GM21423 (cell line): ENCODE results near the gene NPTX1.

ENCODE experiments used
- ATAC-seq: cut with Tn5 transposase; IDR thresholded peaks from one replicate; pipeline ENCODE4 v1.9.1; 2021; ENCODE audit warnings: mild to moderate bottlenecking, moderate library complexity; ENCODE audit not compliant: unreplicated experiment

The NPTX1 gene

DNA sequence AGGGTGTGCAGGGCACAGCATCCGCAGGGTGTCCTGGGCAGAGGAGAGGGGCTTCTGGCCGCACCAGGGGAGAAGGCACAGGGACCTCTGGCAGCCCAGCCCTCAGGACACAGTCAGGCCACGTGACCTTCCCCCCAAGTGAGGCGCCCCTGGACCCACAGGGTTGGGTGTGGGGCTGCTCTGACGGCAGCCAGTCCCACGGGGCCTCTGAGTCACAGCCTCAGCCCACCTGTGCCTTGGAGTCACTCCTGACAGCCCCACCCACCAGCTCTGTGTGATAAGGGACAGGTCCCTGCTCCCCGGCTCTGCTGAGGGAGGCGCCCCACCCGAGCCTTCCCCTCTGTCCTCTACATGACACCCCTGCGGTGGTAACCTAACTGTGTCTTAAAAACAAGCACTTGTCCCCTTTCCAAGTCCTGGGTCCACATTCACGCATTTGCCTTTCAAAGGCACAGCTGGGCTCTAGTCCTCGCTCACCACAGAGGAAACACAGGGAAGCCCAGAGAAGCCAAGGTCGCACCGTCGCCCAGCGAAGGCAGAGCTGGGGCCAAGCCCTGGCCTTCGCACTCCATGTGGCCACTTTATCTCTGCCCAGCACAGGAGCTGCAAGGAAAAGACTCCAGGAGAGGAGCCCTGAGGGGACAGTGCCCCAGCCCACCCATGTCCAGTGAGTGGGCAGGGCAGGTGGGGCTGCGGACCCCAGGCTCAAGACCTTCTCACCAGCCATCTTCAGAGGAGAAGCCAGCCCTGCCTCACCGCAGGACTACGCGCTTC, 5.1 kb upstream of the NPTX1 start:
- no peak for ATAC-seq

DNA sequence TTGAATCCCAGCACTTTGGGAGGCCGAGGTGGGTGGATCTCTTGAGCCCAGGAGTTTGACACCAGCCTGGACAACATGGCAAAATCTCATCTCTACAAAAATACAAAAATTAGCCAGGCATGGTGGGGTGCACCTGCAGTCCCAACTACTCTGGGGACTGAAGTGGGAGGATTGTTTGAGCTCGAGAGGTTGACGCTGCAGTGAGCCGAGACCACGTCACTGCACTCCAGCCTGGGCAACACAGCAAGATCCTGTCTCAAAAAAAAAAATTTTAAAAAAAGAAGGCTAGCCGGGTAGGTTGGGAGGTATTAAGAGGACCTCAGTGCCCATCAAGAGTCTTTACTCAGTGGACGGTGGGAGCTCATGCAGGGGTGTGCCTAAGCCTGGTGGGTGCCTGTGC, 3.8 kb upstream of the NPTX1 start:
- no peak for ATAC-seq

DNA sequence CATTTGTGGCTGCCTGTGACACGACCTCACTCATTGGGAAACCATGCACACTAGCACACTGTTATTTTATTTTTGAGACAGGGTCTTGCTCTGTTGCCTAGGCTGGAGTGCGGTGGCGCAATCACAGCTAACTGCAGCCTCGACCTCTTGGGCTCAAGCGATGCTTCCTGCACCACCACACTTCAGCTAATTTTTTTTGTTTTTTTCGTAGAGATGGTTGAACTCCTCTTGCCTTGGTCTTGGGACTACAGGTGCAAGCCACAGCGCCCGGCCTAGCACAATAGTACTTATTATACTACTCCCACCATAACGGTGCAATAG, 2.8 kb upstream of the NPTX1 start:
- no peak for ATAC-seq

DNA sequence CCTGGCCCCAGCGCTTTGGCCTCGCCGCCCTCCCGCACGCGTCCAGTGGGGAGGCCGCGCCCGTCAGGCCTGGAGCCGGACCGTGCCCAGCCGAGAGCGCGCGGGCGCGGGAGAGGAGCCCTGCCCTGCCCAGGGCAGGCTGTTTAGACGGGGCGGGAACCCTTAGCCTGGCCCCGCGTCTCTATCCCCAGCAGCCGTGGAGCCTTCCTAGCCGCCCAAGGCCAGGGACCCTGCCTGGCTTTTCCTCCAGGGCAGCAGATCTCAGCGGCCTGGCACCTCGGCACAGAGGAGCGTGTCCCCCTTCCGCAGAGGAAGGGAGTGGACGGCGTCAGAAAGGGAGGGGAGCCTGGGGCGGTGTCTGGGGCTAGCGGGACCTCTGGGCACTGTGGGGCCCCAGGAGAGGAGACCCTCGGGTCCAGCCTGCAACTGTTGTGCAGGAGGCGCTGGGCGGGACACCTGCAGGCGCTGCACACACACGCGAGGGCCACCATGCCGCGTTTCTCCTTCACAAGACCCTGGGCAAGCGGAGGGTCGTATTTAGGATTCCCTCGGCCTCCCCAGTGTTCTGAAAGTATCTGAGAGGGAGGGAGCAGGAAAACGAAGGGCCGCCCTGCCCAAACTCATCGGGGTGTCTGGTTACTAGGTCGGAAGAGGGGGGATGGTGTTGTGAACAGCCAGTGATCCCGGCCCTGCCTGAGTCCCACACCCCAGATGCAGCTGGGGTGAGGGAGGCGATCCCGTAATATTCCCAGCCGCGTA, 2.3 kb upstream of the NPTX1 start:
- ATAC-seq: no peak

DNA sequence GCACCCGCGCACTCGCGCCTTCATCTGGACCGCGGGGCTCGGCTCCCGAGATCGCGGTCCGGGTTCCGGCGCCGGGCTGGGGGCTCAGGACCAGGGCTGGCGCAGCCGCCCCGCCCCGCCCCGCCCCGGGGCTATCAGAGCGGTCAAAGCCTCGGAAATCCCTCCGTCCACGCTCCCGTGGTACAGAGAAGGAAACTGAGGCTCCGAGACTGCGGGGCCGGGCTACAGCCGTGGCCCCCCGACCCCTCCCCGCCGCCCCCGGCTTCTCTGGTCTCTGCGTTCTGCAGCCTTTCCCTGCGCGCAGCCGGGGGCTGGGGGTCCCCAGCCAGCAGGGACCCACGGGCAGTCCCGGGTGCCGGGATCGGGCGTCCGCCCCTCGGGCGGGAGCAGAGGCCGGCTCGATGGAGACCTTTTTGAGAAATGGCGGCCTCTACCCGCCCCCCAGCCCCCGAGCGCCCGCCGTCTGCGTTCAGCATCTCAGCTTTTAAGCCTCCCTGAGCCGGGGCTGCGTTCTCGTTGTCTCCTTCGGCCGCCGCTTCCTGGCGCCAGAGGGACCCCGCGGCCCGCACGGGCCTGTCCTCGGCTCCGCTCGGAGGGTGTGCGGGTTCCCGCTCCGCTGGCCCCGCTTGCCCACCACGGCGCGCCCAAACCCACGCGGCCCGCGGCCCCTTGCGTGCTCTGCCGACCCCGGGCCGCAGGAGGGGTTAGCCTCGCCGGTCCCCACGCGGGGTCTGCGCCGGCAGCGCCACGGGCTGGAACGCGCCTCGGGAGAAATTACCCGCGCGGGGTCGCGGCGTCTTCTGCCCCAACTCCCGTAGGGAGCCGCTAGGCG, 1.5 kb upstream of the NPTX1 start:
- ATAC-seq: no peak

DNA sequence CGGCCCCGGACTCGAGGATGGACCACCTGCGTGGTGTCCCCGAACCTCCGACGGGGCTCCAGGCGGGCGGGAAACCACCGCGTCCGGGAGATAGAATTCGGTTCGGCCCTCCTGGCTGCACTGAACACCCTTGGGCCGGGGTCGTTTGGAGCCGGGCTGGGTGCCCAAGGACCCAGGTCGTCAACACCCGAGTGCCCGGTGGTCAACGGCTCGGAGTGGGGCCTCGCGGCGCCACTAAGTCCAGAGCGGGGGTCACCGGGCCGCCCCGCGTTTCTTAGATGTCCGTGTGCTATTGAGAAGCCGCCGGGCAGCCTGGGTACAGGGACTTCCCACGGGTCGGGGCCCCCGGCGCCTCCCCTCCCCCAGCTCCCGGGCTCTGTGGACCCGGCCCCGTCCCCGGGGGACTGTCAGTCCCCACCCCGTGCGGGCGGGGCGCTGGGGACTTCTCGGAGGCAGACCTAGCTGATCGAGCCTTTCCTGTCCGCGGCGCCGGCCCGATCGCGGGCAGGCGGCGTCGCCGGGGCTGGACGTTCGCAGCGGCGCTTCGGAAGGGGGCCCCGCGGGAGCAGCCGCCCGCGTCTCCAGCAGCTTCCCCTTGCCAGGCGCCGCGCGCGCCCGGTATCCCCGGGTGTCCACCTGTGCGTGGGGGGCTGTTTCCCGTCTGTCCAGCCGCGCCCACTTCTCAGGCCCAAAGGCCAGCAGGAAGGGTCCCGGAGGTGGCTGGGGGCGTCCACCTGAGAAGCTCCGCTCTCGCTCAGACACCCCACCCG, 655 bp upstream of the NPTX1 start:
- ATAC-seq: no peak

DNA sequence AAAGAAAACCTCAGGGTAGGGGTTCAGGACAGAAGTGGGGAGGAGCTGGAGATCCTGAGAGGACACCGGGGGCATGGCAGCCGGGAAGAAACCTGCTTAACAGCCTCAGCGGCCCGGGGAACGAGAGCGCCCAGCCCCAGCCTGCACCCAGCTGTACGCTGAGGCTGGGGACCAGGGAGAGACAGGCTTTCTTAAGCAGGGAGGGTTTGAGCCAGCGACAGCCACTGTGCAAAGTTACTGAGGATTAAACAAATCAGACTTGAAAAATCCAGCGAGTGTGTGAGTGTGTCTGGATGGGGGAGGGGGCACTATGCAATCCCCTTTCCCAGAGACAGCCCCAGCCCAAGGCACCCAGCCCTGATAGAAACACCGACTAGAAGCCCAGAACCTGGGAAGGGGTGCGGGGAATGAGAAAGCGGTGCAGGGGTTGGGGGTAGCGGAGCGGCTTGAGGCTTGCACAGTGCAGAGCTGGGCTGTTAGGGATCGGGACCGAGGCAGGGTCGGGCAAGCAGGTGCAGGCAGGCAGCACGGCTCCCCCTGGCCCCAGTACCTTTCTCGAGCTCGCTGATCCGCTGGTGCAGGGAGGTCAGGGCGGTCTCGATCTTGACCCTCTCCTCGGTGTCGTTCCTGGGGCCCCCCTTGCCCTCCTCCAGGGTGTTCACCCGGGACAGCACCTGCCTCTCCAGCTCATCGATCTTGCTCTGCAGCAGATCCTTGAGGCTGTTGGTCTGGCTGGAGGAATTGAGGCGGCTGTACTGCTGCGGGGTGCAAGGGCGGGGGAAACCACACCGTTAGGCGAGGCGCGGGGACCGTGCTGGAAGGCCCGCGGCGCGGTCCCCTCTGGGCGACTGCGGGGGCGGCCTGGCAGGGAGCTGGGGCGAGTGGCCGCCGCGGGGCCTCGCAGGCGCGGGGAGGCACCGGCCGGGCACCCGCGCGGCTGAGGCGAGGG, 1.2 kb downstream of the NPTX1 start:
- ATAC-seq: no peak

DNA sequence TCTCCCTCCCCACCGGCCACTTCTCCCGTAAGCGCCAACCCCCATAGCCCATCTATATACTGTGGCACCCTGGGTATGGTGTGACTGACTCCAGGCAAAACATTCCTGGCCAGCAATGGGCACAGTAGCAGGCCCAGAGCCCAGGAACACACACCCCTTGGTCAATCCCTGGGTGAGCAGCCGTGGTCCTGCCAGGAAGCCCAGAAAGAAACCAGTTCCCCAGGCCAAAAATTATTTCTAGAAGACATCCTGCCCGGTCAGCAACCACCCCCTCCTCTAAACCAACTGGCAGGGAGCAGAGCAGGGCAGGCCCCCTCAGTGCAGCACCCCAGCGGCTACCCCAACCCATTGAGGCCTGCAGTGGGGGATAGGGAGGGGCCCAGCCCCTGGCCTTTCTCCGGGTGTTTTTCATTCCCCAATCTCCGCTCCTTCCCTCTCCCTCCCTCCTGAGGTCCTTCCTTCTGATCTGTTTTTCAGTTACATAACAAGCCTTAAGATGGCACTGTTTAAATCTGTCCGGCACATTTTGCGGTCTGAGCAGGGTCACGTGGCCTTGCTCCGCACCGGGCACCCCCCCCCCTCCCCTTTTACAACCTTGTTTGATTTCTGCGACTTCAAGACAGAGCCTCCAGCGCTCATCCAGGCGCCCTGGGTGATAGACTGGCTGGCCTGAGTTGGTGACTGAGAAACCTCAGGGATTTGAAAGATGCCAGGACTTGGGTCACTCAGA, 2.0 kb downstream of the NPTX1 start:
- ATAC-seq: no peak

DNA sequence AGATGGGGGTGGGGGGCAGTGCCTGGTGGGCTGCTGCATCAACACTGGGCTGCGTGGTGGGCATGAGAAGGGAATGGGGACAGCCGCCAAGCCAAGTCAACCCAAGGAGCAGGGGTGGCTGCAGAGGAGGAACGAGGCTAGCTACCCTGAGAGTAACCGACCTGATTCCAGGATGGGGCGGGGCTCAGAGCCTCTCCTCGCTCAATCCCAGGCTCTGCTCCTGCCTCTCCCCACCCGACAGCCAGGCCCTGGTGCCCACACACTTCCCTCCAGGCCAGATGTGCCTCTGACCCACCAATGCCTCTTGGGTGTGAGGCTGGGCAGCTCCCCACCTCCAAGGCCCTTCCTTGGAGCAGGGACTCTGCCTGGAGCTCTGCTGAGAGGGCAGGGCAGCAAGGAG, 2.7 kb downstream of the NPTX1 start:
- ATAC-seq: no peak

DNA sequence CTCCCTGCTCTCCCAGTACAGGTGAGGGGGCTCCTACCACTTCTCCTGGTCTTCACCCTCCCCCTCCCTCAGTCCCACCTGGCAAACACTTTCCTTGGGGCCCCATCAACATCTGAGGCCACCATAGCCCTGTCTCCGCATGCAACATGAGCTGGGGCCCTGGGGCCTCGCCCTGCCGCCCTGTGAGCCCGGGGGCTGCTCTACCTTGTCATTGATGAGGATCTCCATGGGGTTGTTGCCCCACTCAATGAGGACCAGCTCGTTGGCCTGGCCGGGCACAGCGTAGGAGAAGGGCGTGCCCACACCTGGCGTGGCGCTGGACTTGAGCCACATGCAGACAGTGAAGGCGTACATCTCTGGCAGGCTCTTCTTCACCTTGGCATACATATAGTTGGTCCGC, 3.4 kb downstream of the NPTX1 start:
- no peak for ATAC-seq

DNA sequence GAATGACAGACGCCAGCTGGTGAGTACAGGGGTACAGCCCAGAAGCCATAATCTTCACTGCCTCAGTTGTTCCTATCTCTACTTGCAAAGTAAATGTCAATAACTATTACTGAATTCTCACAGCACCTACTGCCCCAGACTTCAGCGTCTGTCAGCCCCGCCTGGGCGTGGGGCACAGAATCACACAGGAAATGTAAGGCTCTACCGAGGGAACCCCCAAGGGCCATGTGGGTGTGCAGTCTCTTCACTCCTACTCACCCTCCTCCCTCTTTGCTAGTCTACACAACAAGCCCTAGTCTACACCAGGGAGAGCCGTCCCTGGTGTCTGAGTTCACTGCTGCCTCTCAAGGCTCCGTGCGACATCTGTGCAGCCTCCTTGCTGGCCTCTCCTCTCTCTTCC, 4.5 kb downstream of the NPTX1 start:
- ATAC-seq: no peak

DNA sequence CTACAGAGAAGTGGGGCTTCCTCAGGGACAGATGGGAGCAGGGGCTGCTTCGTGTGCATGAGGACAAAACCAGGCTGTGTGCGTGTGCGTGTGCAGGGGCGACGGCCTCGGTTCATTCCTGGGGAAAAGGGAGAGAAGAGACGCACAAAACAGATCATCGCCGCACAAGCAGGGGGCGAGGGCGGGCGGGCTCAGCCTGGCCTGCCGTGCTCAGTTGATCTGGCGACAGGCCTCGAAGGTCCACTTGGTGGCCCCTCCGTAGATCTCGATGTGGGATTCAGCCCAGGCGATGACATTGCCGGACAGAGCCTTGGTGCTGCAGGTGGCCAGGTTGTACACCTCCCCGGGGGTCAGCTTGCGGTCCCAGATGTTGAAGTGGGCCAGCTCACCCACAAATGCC, 5.8 kb downstream of the NPTX1 start:
- no peak for ATAC-seq

DNA sequence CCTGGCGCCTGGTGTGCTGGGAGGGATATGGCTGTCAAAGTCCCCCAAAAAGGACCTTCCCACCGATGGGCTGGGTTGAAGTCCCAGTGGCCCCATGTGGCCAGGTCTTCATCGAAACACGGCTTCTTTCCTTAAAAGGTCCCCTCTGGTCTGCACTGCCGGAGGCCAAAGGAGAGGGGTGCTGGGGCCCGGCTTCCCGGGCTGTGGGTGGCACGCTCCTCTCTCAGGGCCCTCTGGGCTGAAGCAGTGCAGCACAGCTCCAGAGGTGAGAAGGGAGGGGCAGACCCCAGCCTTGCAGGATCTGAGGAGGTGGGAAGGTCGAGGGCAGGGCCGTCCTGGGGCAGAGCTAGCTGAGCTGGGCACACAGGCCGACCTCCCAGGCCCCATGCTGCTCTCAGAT, 6.7 kb downstream of the NPTX1 start:
- ATAC-seq: no peak

DNA sequence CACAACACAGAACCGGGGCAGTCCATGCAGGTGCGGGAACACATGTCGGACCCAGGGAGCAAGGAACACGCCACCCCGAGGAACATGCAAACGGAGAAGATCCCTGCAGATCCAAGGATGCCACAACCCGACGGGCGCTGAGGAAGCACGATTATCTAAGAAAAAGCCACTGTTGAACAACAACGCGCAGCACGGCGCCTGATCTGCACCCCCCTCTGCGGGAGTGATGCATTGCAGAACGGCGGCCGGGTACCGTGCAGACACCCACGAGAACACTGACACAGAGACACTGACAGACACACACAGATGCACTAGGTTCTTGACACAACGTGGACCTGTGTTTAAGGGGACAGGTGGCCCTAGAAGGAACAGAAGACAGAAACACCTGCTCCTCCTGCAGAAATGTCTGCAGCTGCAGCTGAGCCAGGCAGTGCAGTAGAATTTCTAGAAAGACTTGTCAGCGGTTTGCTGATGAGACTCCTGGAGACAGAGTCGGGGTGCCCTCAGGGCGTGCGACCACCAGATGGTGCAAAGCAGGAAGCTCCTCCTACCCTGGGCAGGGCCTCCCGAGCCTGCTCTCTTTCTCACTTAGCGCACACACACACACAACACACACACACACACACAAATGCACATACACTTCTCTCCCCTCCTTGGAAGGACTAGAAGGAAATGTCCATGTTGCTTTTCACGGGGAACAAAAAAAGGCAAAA, 7.5 kb downstream of the NPTX1 start:
- ATAC-seq: no peak

DNA sequence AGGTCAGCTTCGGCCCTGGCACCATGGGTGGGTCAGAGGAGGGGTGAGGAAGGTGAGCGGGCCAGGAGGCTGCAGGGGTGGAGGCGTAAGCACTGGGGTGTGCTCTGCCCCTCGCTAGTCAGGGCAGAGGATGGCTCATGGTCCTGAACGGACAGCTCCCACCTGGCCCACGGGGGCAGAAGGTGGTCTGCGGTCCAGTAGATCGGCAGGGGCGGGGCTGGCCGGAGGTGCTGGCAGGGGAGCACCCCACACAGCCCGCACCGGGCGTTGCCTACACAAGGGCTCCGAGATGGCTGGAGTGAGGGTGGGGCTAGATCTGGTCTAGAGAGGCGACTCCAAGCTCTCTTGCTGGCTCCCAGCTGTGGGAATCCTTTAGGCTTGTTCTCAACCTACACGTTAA, 8.2 kb downstream of the NPTX1 start:
- ATAC-seq: no peak

DNA sequence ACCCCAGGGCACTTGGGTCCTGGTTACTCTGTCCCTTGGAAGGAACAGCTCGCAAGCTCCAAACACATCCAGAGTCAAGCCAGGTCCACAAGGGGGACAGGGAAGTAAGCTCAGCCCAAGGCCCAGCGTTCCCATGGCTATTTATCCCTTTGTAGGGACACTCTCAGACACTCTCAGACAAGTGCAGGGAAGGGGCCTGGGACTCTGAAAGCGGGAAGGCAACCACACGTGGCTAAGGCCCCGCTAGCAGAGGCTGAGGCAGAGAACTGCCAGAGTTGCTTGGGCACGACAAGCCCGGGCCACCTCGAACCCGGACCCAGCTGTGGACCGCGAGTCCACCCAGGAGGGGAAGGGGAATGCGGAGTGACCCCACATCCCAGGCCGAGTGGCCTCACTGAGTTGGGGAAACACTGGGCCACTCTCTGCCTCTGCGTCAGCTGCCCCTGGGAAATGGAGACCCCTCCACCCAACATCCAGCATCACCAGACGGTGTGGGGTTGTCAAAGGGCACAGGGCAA, 10.2 kb downstream of the NPTX1 start:
- no peak for ATAC-seq

DNA sequence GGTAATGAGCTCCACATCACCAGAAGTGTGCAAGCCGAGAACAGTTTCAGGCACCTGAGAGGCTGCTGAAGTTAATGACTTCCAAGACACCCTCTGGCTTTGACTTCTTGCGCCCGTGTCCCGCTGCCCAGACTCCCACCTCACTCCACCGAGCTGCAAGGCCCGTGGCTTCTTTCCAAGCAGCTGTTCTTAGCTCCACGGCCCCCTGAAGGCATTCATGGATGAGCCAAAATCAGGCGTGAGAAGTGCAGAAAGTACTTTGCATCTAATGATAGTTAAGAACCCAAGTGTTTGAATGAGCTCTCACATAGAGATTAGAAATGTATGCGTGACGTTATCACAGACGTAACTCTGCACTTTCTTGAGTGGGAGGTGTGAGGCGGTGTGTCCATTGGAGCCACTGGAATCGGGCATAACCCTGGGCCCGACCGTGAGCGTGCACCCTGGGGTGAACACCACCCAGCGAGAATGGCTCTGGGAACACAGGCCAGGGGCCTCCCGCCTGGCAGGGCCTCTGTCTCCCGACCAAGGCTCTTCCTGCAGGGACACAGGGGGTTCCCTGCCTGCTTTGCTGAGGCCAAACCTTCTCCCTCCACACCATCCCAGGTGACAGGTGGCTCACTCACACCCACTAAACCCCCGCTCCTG, 11.0 kb downstream of the NPTX1 start:
- ATAC-seq: no peak

DNA sequence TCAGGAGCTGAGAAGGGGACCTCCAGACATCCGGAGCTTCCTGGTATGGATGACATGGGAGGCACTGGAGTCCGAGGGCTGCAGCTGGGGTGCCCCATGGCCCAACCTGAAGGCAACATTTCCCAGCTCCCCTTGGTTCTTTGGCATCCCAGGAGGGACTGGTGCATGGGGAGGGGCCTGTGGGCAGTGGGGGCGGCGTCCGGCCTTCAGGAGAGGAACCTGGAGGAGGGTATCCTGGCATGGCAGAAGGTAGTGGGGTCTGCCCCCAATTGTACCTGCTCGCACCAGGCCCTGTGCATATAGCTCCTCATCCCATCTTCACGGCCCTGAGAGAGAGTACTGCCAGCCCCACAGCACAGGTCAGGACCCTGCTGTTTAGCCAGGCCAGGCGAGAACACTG, 11.9 kb downstream of the NPTX1 start:
- ATAC-seq: no peak
